Endothelial cell of umbilical vein (primary cell): Measurements from ENCODE around the gene DCUN1D1. TPM values are rescaled to one million over a fixed set of nuclear protein-coding genes. Genes with fewer than 3 reads are reported as not detected.
A peak's percentile ranks its signal among the peaks of the same experiment; 100 is the strongest.

Source experiments
- BruUV-seq: library from RNA; stranded (reverse); fragments of 400-500 nt; replicated peaks from 2 replicates; lab custom pipeline; 2021; lab: Mats Ljungman, UMichigan
- CTCF ChIA-PET: fragments of 300-600, 350-600 bp; sonication (Branson Sonifier 250); formaldehyde crosslinking; loops from one replicate; lab custom pipeline; 2021; ENCODE audit warnings: antibody characterized with exemption, inconsistent platforms; lab: Charles Lee
- POLR2A ChIA-PET: fragments of 300-600, 350-600 bp; sonication (Branson Sonifier 250); formaldehyde crosslinking; loops from one replicate; lab custom pipeline; 2021; ENCODE audit warnings: antibody characterized with exemption, inconsistent platforms; lab: Charles Lee
- DNase-seq: peaks from one replicate; pipeline ENCODE4 v3.0.0-alpha.2; 2011; ENCODE audit warnings: low read depth, low spot score
- FAIRE-seq: peaks from 2 replicates; lab custom pipeline; 2011; peaks lifted over from hg19 to GRCh38; lab: Jason Lieb, UNC
- H2AFZ ChIP-seq: 2 replicates; pipeline ENCODE4 v1.6.0; 2012; ENCODE audit warnings: low read depth, low read length, control low read depth, inconsistent platforms
- H3K27ac ChIP-seq: 2 replicates; pipeline ENCODE4 v1.5.1; 2011; ENCODE audit warnings: low read depth, mild to moderate bottlenecking, control low read depth, low read length, moderate library complexity; ENCODE audit not compliant: insufficient read depth
- H3K27me3 ChIP-seq, 2 experiments: 2 replicates each; pipeline versions ENCODE4 v1.6.0 to v1.6.1; 2011; ENCODE audit warnings: low read length in 2 of 2, mixed read lengths in 1 of 2; ENCODE audit not compliant: control insufficient read depth in 2 of 2, insufficient read depth in 2 of 2
- H3K36me3 ChIP-seq, 2 experiments: 2 replicates in 1 of 2; 3 replicates in 1 of 2; pipeline ENCODE4 v1.5.1; 2011; ENCODE audit warnings: low read length in 2 of 2, mild to moderate bottlenecking in 1 of 2, moderate library complexity in 1 of 2; ENCODE audit not compliant: control insufficient read depth in 2 of 2, insufficient read depth in 2 of 2; ENCODE audit errors: extremely low read depth in 1 of 2
- H3K4me1 ChIP-seq: 3 replicates; pipeline ENCODE4 v1.5.1; 2011; ENCODE audit warnings: mild to moderate bottlenecking, low read length; ENCODE audit not compliant: control insufficient read depth, insufficient read depth; ENCODE audit errors: extremely low read depth
- H3K4me2 ChIP-seq: 2 replicates; pipeline ENCODE4 v1.6.1; 2011; ENCODE audit warnings: low read length, control low read depth, mixed read lengths; ENCODE audit not compliant: insufficient read depth
- H3K4me3 ChIP-seq, 3 experiments: fragments of 200-600 bp in 1 of 3; sonication (generic), shearing (Covaris generic) in 1 of 3; replicated peaks in 1 of 3; 2 replicates each; pipeline ENCODE4 v1.5.1; 2011 to 2016; ENCODE audit warnings: control low read depth in 3 of 3, low read length in 3 of 3, mild to moderate bottlenecking in 2 of 3, inconsistent platforms in 1 of 3, low read depth in 1 of 3, moderate library complexity in 1 of 3; ENCODE audit not compliant: insufficient read depth in 1 of 3
- H3K79me2 ChIP-seq: 2 replicates; pipeline ENCODE4 v1.6.0; 2012; ENCODE audit warnings: low read length, inconsistent platforms; ENCODE audit not compliant: control insufficient read depth, insufficient read depth
- H3K9ac ChIP-seq: replicated peaks from 2 replicates; pipeline ENCODE3; 2011; ENCODE audit warnings: low read length, control low read depth; ENCODE audit not compliant: insufficient read depth; ENCODE audit errors: extremely low read depth
- H3K9me1 ChIP-seq: replicated peaks from 3 replicates; pipeline ENCODE4 v1.6.0; 2011; ENCODE audit warnings: mild to moderate bottlenecking, low read length; ENCODE audit not compliant: control insufficient read depth, insufficient read depth; ENCODE audit errors: extremely low read depth
- H3K9me3 ChIP-seq: replicated peaks from 2 replicates; pipeline ENCODE4 v1.5.1; 2012; ENCODE audit warnings: low read length, inconsistent platforms; ENCODE audit not compliant: control insufficient read depth, insufficient read depth
- H4K20me1 ChIP-seq: replicated peaks from 2 replicates; pipeline ENCODE3; 2011; ENCODE audit warnings: mild to moderate bottlenecking, low read length; ENCODE audit not compliant: control insufficient read depth, insufficient read depth; ENCODE audit errors: extremely low read depth
- EZH2 ChIP-seq: IDR thresholded peaks from 2 replicates; pipeline ENCODE4 v1.6.1; 2012; ENCODE audit warnings: borderline replicate concordance, low read depth, mild to moderate bottlenecking, moderate library complexity, low read length, inconsistent platforms; ENCODE audit not compliant: severe bottlenecking
- FOS ChIP-seq: IDR thresholded peaks from 2 replicates; pipeline ENCODE4 v1.6.1; 2011; ENCODE audit warnings: mild to moderate bottlenecking, low read length, moderate library complexity, borderline replicate concordance; ENCODE audit not compliant: insufficient read depth
- GATA2 ChIP-seq: IDR thresholded peaks from 2 replicates; pipeline ENCODE4 v1.7.0; 2011; ENCODE audit warnings: low read depth, mild to moderate bottlenecking, moderate library complexity, mixed read lengths, low read length; ENCODE audit not compliant: insufficient read length, insufficient read depth
- JUN ChIP-seq: IDR thresholded peaks from 2 replicates; pipeline ENCODE4 v1.6.1; 2011; ENCODE audit warnings: borderline replicate concordance, low read depth; ENCODE audit not compliant: insufficient read length, insufficient read depth
- MYC ChIP-seq: IDR thresholded peaks from one replicate; pipeline ENCODE4 v1.6.1; 2011; ENCODE audit warnings: mild to moderate bottlenecking, low read depth, low read length
- POLR2A ChIP-seq: IDR thresholded peaks from 2 replicates; pipeline ENCODE4 v1.6.1; 2012; ENCODE audit warnings: low read depth, mild to moderate bottlenecking, control low read depth, low read length
- POLR2AphosphoS5 ChIP-seq: IDR thresholded peaks from 2 replicates; pipeline ENCODE4 v1.6.1; 2012; ENCODE audit warnings: low read depth, mild to moderate bottlenecking, control low read depth, low read length, moderate library complexity; ENCODE audit not compliant: insufficient read depth
- dilution Hi-C: fragments of 300-500 bp; cut with MboI; formaldehyde crosslinking; loops from one replicate; pipeline ENCODE4 v1.15.0; 2019; ENCODE audit warnings: low sequenced_read_pairs; ENCODE audit not compliant: extremely low pct_ligation_motif_present
- intact Hi-C: fragments of 100-400 bp; cut with micrococcal nuclease; formaldehyde crosslinking; loops from one replicate; pipeline ENCODE4 v1.10.0; 2022
- polyA plus RNA-seq, 4 experiments: library from polyadenylated mRNA; depleted of rRNA in 3 of 4; stranded (reverse) in 3 of 4; unstranded in 1 of 4; fragments of >200 nt; gene quantifications; 2 replicates each; pipeline versions ENCODE4 v1.2.1 to v1.2.3, GENCODE V29; 2011 to 2012; ENCODE audit warnings: missing spikeins in 1 of 4
- total RNA-seq: library from RNA; stranded (reverse); gene quantifications from 2 replicates; pipeline ENCODE4 v1.2.3, GENCODE V29; 2021
- TF ChIP-seq, protein P1 (sequence below), 2 donors: IDR thresholded peaks; 1 replicate in 1 of 2; 2 replicates in 1 of 2; pipeline ENCODE4 v1.5.1; 2011; ENCODE audit warnings: low read length in 2 of 2, mild to moderate bottlenecking in 2 of 2, moderate library complexity in 2 of 2, control low read depth in 1 of 2, inconsistent platforms in 1 of 2, low read depth in 1 of 2; ENCODE audit not compliant: insufficient read depth in 1 of 2; ENCODE audit errors: extremely low read depth in 1 of 2

DCUN1D1 gene
- total and polyA plus RNA-seq, 2 donors (not counting 3 experiments of a cell fraction or from before 2014, with no cell fraction given) = 4.9 to 41.3 TPM

DNA sequence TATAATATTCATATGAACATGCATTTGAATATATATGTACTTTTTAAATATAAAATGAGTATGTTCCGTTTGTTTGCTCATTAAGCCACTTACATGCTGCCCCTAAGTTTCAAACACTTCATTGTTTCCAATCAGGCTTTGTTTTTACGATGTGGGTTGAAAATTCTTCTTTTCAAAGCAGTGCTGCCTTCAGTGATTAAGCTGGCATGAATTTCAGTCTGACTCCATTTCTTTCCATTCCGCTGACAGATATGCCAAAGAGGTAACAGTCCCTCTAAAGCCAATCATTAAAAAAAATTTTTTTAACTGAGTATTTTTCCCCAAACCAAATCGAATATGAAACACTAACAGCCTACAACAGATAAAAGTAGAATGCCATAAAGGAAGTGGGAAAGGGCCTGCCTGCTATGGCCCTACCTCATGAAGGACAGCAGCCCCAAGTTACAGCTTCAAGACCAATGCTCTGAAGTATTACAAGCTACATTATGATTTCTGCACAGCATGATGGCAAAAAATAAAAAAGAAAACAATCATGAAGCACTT, 40.0 kb downstream of the DCUN1D1 start:
- Histone ChIP-seq H3K9ac (no peak overlapping the region), H4K20me1 (no peaks in the 10 kb centered on the region), H3K4me3 (no peak overlapping the region), H3K27ac (no peak overlapping the region), H3K36me3 (peaks cover 0 to 2% of the 10 kb centered on the region in 2 experiments), H3K9me3 (no peaks in the 10 kb centered on the region), H3K9me1 (no peaks in the 10 kb centered on the region), H3K27me3 (no peaks in the 10 kb centered on the region), H3K4me1 (peaks cover 3% of the 10 kb centered on the region), H3K4me2 (no peak overlapping the region), H3K79me2 (no peaks in the 10 kb centered on the region), H2AFZ (no peak overlapping the region)
- POLR2A ChIA-PET = no interaction called here
- TF ChIP-seq FOS (no peak), MYC (no peak)
- TF ChIP-seq, protein P1, sequence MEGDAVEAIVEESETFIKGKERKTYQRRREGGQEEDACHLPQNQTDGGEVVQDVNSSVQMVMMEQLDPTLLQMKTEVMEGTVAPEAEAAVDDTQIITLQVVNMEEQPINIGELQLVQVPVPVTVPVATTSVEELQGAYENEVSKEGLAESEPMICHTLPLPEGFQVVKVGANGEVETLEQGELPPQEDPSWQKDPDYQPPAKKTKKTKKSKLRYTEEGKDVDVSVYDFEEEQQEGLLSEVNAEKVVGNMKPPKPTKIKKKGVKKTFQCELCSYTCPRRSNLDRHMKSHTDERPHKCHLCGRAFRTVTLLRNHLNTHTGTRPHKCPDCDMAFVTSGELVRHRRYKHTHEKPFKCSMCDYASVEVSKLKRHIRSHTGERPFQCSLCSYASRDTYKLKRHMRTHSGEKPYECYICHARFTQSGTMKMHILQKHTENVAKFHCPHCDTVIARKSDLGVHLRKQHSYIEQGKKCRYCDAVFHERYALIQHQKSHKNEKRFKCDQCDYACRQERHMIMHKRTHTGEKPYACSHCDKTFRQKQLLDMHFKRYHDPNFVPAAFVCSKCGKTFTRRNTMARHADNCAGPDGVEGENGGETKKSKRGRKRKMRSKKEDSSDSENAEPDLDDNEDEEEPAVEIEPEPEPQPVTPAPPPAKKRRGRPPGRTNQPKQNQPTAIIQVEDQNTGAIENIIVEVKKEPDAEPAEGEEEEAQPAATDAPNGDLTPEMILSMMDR (IDR thresholded peaks at IDR 0.05; ENCODE audit: extremely low read depth in 1 of 2, insufficient read depth in 1 of 2, low read depth in 1 of 2, low read length in 2 of 2) = no peak
- dilution Hi-C loops (no loop called here), intact Hi-C loops (no loop called here)
- no peak for FAIRE-seq
- no peak for DNase-seq
- CTCF ChIA-PET = no interaction called here
- no TSS peak for BruUV-seq

DNA sequence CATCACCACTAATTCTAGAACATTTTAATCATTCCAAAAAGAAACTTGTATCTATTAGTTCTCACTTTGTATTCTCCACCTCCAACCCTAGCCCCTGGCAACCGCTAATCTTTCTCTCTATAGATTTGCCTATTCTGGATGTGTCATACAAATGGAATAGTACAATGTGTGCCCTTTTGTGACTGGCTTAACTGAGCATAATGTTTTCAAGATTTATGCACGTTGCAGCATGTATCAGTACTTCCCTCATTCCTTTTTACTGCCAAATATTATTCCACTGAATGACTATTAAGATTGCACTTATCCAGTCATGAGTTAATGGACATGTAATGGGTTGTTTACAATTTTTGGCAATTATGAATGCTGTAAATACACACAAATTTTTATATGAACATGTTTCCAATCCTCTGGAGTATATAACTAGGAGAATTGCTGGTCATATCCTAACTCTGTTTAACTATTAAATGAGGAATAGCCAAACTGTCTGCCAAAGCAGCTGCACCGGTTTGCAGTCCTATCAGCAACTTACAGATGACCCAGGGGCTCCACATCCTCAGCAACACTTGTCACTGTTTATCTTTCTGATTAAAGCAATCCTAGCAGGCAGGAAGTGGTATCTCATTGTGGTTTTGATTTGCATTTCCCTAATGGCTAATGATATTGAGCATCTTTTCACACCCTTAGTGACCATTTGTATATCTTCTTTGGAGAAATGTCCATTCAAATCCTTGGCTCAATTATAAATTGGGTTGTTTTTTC, 42.9 kb downstream of the DCUN1D1 start:
- Histone ChIP-seq H3K4me1 (peaks cover 3% of the 10 kb centered on the region), H3K36me3 (no peaks in the 10 kb centered on the region), H3K79me2 (no peaks in the 10 kb centered on the region), H3K9me1 (no peaks in the 10 kb centered on the region), H3K4me3 (no peak overlapping the region), H3K4me2 (no peak overlapping the region), H3K9me3 (no peaks in the 10 kb centered on the region), H2AFZ (no peak overlapping the region), H3K9ac (no peak overlapping the region), H4K20me1 (no peaks in the 10 kb centered on the region), H3K27me3 (no peaks in the 10 kb centered on the region), H3K27ac (no peak overlapping the region)
- DNase-seq (peak; percentile 13), FAIRE-seq (no peak)
- intact Hi-C loops = no loop called here
- ChIA-PET POLR2A (no interaction called here), CTCF (no interaction called here)
- dilution Hi-C loops = no loop called here
- BruUV-seq = no TSS peak
- TF ChIP-seq FOS (no peak), POLR2AphosphoS5 (no peak), GATA2 (no peak), MYC (no peak), POLR2A (no peak), EZH2 (no peak), JUN (no peak)
- TF ChIP-seq, protein P1 (IDR thresholded peaks at IDR 0.05; ENCODE audit: extremely low read depth in 1 of 2, insufficient read depth in 1 of 2, low read depth in 1 of 2, low read length in 2 of 2) = no peak
